Naive thymus-derived CD4-positive, alpha-beta T cell (primary cell): ENCODE results near the gene ADGRL3. TPM values are rescaled to one million over a fixed set of nuclear protein-coding genes. Genes with fewer than 3 reads are reported as not detected.
"Not testable (repeated sequence)": the region's sequence is repeated elsewhere in the genome, so short reads cannot be mapped to it uniquely, and the experiment has no call there.

Source experiments
- ATAC-seq: fragments of 150-1000 bp; cut with Tn5 transposase; 2 replicates; pipeline ENCODE4 v1.10.0; 2021; ENCODE audit warnings: mild to moderate bottlenecking, moderate library complexity
- CTCF ChIA-PET: fragments of 350-600 bp; sonication (Branson Sonifier 250); formaldehyde crosslinking; loops from one replicate; lab custom pipeline; 2021; ENCODE audit warnings: antibody characterized with exemption; lab: Charles Lee
- POLR2A ChIA-PET: fragments of 350-600 bp; sonication (Branson Sonifier 250); formaldehyde crosslinking; loops from one replicate; lab custom pipeline; 2021; ENCODE audit warnings: antibody characterized with exemption, inconsistent platforms; lab: Charles Lee
- DNase-seq, 9 donors: peaks; one replicate each; pipeline versions ENCODE4 v3.0.0 to v3.0.0-alpha.2; 2020 to 2022; ENCODE audit warnings: mixed read lengths in 1 of 9
- H3K27ac ChIP-seq: one replicate; pipeline ENCODE4 v1.7.0; 2013; ENCODE audit warnings: mild to moderate bottlenecking, low read depth, low read length, moderate library complexity
- H3K27me3 ChIP-seq, 2 donors: one replicate each; pipeline ENCODE4 v1.7.0; 2013; ENCODE audit warnings: low read length in 2 of 2, mild to moderate bottlenecking in 2 of 2, moderate library complexity in 2 of 2; ENCODE audit not compliant: control insufficient read depth in 2 of 2, insufficient read depth in 2 of 2
- H3K36me3 ChIP-seq, 3 experiments: 1 replicate in 2 of 3; 2 replicates in 1 of 3; pipeline ENCODE4 v1.7.0; 2013; ENCODE audit warnings: low read length in 3 of 3, mild to moderate bottlenecking in 3 of 3, moderate library complexity in 1 of 3; ENCODE audit not compliant: insufficient read depth in 3 of 3, control insufficient read depth in 2 of 3
- H3K4me1 ChIP-seq, 2 donors: one replicate each; pipeline ENCODE4 v1.7.0; 2013; ENCODE audit warnings: low read length in 2 of 2, mild to moderate bottlenecking in 2 of 2, moderate library complexity in 1 of 2; ENCODE audit not compliant: control insufficient read depth in 2 of 2, insufficient read depth in 2 of 2
- H3K4me3 ChIP-seq: 2 replicates; pipeline ENCODE4 v1.7.0; 2013; ENCODE audit warnings: mild to moderate bottlenecking, low read length
- H3K9me3 ChIP-seq, 3 experiments: 1 replicate in 2 of 3; 2 replicates in 1 of 3; pipeline ENCODE4 v1.7.0; 2013; ENCODE audit warnings: low read length in 3 of 3; ENCODE audit not compliant: control insufficient read depth in 2 of 3
- H3K27ac Mint-ChIP-seq, 9 donors: one replicate each; pipeline ENCODE4 v1.8.0; 2020 to 2022; ENCODE audit warnings: mixed read lengths in 9 of 9, mild to moderate bottlenecking in 8 of 9, moderate library complexity in 5 of 9, inconsistent platforms in 2 of 9
- H3K27me3 Mint-ChIP-seq, 5 donors: one replicate each; pipeline ENCODE4 v1.8.0; 2021 to 2022; ENCODE audit warnings: mixed read lengths in 5 of 5, mild to moderate bottlenecking in 1 of 5
- H3K36me3 Mint-ChIP-seq, 5 donors: one replicate each; pipeline ENCODE4 v1.8.0; 2020 to 2022; ENCODE audit warnings: mixed read lengths in 5 of 5, mild to moderate bottlenecking in 3 of 5, inconsistent platforms in 1 of 5
- H3K4me1 Mint-ChIP-seq, 7 donors: one replicate each; pipeline ENCODE4 v1.8.0; 2020 to 2022; ENCODE audit warnings: mixed read lengths in 7 of 7, mild to moderate bottlenecking in 3 of 7, inconsistent platforms in 1 of 7
- H3K4me3 Mint-ChIP-seq, 10 donors: one replicate each; pipeline ENCODE4 v1.8.0; 2020 to 2022; ENCODE audit warnings: mild to moderate bottlenecking in 10 of 10, mixed read lengths in 10 of 10, moderate library complexity in 6 of 10, inconsistent platforms in 2 of 10
- H3K9me3 Mint-ChIP-seq, 11 donors: one replicate each; pipeline ENCODE4 v1.8.0; 2020 to 2022; ENCODE audit warnings: mixed read lengths in 11 of 11, mild to moderate bottlenecking in 4 of 11, inconsistent platforms in 1 of 11, moderate library complexity in 1 of 11
- intact Hi-C, 2 donors: fragments of 100-400 bp; cut with micrococcal nuclease; formaldehyde crosslinking; loops; one replicate each; pipeline ENCODE4 v1.15.1; 2023
- polyA plus RNA-seq, 2 donors: library from polyadenylated mRNA; unstranded; fragments of 300-500 nt; fragmentation: Illumina TruSeq; gene quantifications; one replicate each; pipeline ENCODE4 v1.2.3, GENCODE V29; 2021
- total RNA-seq, 6 experiments: library from RNA in 5 of 6; stranded (reverse) in 5 of 6; gene quantifications; 1 replicate in 5 of 6; 2 replicates in 1 of 6; pipeline ENCODE4 v1.2.3 and lab custom pipeline; 2021 to 2026

Gene ADGRL3
- total and polyA plus RNA-seq, 7 experiments from 2014 or later: not detected

- ATAC-seq, DNase-seq, intact Hi-C loops, POLR2A ChIA-PET, H3K4me1 ChIP-seq, H3K4me3 Mint-ChIP-seq, CTCF ChIA-PET, H3K36me3 Mint-ChIP-seq, H3K36me3 ChIP-seq, H3K27ac ChIP-seq, H3K4me1 Mint-ChIP-seq, H3K4me3 ChIP-seq, H3K27me3 ChIP-seq, H3K27ac Mint-ChIP-seq, H3K27me3 Mint-ChIP-seq, H3K9me3 ChIP-seq: not testable (repeated sequence)
- H3K9me3 Mint-ChIP-seq: peaks cover 0 to 24% (median 9%) of the 10 kb centered on the region in 11 donors
Measured at GRCh38 chr4:61769444-61770167, 569.5 kb downstream of the ADGRL3 start.

- H3K27me3 Mint-ChIP-seq: no peaks in the 10 kb centered on the region
- no peak for ATAC-seq
Measured at GRCh38 chr4:61770456-61770855, 570.3 kb downstream of the ADGRL3 start.

GRCh38 chr4:61771056-61771455, 570.9 kb downstream of the ADGRL3 start:
- Mint-ChIP-seq H3K36me3 (no peaks in the 10 kb centered on the region), H3K27me3 (no peaks in the 10 kb centered on the region), H3K9me3 (peaks cover 0 to 17% (median 10%) of the 10 kb centered on the region in 11 donors), H3K4me3 (no peak overlapping the region), H3K27ac (no peak overlapping the region), H3K4me1 (no peaks in the 10 kb centered on the region)
- no peak overlapping the region for H3K27ac ChIP-seq
- H3K4me1 ChIP-seq: no peaks in the 10 kb centered on the region
- H3K27me3 ChIP-seq: no peaks in the 10 kb centered on the region
- H3K9me3 ChIP-seq: no peaks in the 10 kb centered on the region
- H3K36me3 ChIP-seq: no peaks in the 10 kb centered on the region
- ChIA-PET CTCF (no interaction called here), POLR2A (no interaction called here)
- ATAC-seq (no peak), DNase-seq (no peak)
- intact Hi-C loops: no loop called here
- no peak overlapping the region for H3K4me3 ChIP-seq

More at GRCh38 chr4:61770456-61770855, 570.3 kb downstream of the ADGRL3 start:
- H3K36me3 ChIP-seq: no peaks in the 10 kb centered on the region
- Mint-ChIP-seq H3K36me3 (no peaks in the 10 kb centered on the region), H3K4me1 (no peaks in the 10 kb centered on the region), H3K4me3 (no peak overlapping the region), H3K27ac (no peak overlapping the region), H3K9me3 (peaks cover 0 to 23% (median 9%) of the 10 kb centered on the region in 11 donors)
- DNase-seq: no peak
- no peaks in the 10 kb centered on the region for H3K4me1 ChIP-seq
- CTCF ChIA-PET: no interaction called here
- H3K27ac ChIP-seq: no peak overlapping the region
- POLR2A ChIA-PET: no interaction called here
- H3K27me3 ChIP-seq: no peaks in the 10 kb centered on the region
- intact Hi-C loops: no loop called here
- H3K4me3 ChIP-seq: no peak overlapping the region
- H3K9me3 ChIP-seq: no peaks in the 10 kb centered on the region

- Mint-ChIP-seq H3K27me3 (no peaks in the 10 kb centered on the region), H3K27ac (no peak overlapping the region), H3K4me1 (no peaks in the 10 kb centered on the region), H3K4me3 (no peak overlapping the region), H3K36me3 (no peaks in the 10 kb centered on the region), H3K9me3 (peaks cover 0 to 14% (median 8%) of the 10 kb centered on the region in 11 donors)
- ATAC-seq (no peak), DNase-seq (no peak)
- intact Hi-C loops: no loop called here
- Histone ChIP-seq H3K36me3 (no peaks in the 10 kb centered on the region), H3K4me1 (no peaks in the 10 kb centered on the region), H3K27me3 (no peaks in the 10 kb centered on the region), H3K27ac (no peak overlapping the region), H3K9me3 (no peaks in the 10 kb centered on the region), H3K4me3 (no peak overlapping the region)
- POLR2A ChIA-PET: no interaction called here
- CTCF ChIA-PET: no interaction called here
Measured at GRCh38 chr4:61772126-61772525, 572.0 kb downstream of the ADGRL3 start.

- no peak overlapping the region for H3K27ac Mint-ChIP-seq
- no peak for ATAC-seq
Measured at GRCh38 chr4:61773655-61774245, 573.6 kb downstream of the ADGRL3 start.

GRCh38 chr4:61782133-61782532, 582.0 kb downstream of the ADGRL3 start:
- CTCF ChIA-PET: no interaction called here
- Mint-ChIP-seq H3K4me1 (no peaks in the 10 kb centered on the region), H3K4me3 (no peak overlapping the region), H3K36me3 (no peaks in the 10 kb centered on the region), H3K27ac (no peak overlapping the region), H3K9me3 (peaks cover 0 to 8% (median 0%) of the 10 kb centered on the region in 11 donors), H3K27me3 (no peaks in the 10 kb centered on the region)
- H3K4me1 ChIP-seq: no peaks in the 10 kb centered on the region
- intact Hi-C loops: no loop called here
- H3K27ac ChIP-seq: no peak overlapping the region
- DNase-seq (no peak), ATAC-seq (no peak)
- no peaks in the 10 kb centered on the region for H3K9me3 ChIP-seq
- POLR2A ChIA-PET: no interaction called here
- H3K36me3 ChIP-seq: no peaks in the 10 kb centered on the region
- H3K4me3 ChIP-seq: no peak overlapping the region
- no peaks in the 10 kb centered on the region for H3K27me3 ChIP-seq

More at GRCh38 chr4:61773655-61774245, 573.6 kb downstream of the ADGRL3 start:
- Mint-ChIP-seq H3K4me1 (no peaks in the 10 kb centered on the region), H3K4me3 (no peak overlapping the region), H3K9me3 (peaks cover 0 to 9% (median 4%) of the 10 kb centered on the region in 11 donors), H3K27me3 (no peaks in the 10 kb centered on the region), H3K36me3 (no peaks in the 10 kb centered on the region)
- DNase-seq: no peak
- no peaks in the 10 kb centered on the region for H3K4me1 ChIP-seq
- CTCF ChIA-PET: no interaction called here
- POLR2A ChIA-PET: no interaction called here
- intact Hi-C loops: no loop called here
- no peaks in the 10 kb centered on the region for H3K27me3 ChIP-seq
- no peak overlapping the region for H3K4me3 ChIP-seq
- H3K36me3 ChIP-seq: no peaks in the 10 kb centered on the region
- H3K27ac ChIP-seq: no peak overlapping the region
- H3K9me3 ChIP-seq: no peaks in the 10 kb centered on the region

- Histone ChIP-seq H3K9me3 (no peaks in the 10 kb centered on the region), H3K4me1 (no peaks in the 10 kb centered on the region), H3K36me3 (no peaks in the 10 kb centered on the region), H3K27ac (no peak overlapping the region), H3K27me3 (no peaks in the 10 kb centered on the region), H3K4me3 (no peak overlapping the region)
- Mint-ChIP-seq H3K4me3 (no peak overlapping the region), H3K27ac (no peak overlapping the region), H3K27me3 (no peaks in the 10 kb centered on the region), H3K36me3 (no peaks in the 10 kb centered on the region), H3K4me1 (no peaks in the 10 kb centered on the region), H3K9me3 (peaks cover 0 to 8% (median 0%) of the 10 kb centered on the region in 11 donors)
- ChIA-PET CTCF (no interaction called here), POLR2A (no interaction called here)
- intact Hi-C loops: no loop called here
- ATAC-seq (no peak), DNase-seq (no peak)
Measured at GRCh38 chr4:61783050-61783449, 582.9 kb downstream of the ADGRL3 start.
